Jurkat, Clone E6-1 (cell line): ENCODE results near the gene LDLRAD1.

Experiments used
- DNase-seq: peaks from one replicate; pipeline ENCODE4 v3.0.0-alpha.2; 2011; ENCODE audit warnings: low read depth, low spot score
- H3K4me3 ChIP-seq: 2 replicates; pipeline ENCODE4 v1.5.1; 2011; ENCODE audit warnings: mild to moderate bottlenecking, low read length, control low read depth, moderate library complexity

LDLRAD1 gene

DNA sequence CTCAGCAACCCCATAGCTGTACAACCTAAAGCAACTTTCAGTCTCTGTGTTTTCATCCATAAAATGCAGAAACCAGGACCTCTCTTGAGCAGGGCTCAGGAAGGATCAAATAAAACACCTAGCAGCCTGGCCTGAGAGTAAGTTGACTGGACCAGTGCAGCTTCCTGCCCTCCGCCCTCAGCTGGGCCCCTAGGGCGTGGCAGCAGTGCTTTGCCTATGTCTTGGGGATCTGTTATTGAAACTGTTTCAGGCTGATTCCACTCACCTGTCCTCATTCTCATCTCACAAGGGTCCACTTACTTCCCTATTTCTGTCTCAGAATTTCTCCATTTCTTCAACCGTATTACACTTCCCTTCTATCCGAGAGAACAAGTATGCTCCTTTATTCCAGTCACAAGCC is 54.5 kb downstream of the LDLRAD1 start:
- DNase-seq = no peak
- H3K4me3 ChIP-seq = no peak overlapping the region

DNA sequence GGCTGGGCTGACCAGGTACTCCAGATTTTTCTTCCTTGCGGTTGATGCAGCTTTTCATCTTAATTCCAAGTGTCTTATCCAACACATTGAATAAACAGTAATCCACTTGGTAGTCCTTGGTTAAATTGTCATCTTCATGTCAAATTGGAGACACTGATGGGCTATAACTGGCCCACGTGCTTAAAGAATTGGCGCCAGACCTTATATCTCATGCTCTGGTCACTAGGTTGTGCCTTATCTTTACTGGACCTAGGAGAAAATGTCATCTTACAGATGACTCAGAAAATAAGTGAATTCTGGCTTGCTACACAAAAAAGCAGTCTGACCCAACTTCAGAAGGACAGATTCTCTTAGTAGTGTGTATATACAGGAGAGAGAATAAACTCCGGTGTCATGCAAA is 55.6 kb downstream of the LDLRAD1 start:
- H3K4me3 ChIP-seq = no peak overlapping the region
- no peak for DNase-seq

DNA sequence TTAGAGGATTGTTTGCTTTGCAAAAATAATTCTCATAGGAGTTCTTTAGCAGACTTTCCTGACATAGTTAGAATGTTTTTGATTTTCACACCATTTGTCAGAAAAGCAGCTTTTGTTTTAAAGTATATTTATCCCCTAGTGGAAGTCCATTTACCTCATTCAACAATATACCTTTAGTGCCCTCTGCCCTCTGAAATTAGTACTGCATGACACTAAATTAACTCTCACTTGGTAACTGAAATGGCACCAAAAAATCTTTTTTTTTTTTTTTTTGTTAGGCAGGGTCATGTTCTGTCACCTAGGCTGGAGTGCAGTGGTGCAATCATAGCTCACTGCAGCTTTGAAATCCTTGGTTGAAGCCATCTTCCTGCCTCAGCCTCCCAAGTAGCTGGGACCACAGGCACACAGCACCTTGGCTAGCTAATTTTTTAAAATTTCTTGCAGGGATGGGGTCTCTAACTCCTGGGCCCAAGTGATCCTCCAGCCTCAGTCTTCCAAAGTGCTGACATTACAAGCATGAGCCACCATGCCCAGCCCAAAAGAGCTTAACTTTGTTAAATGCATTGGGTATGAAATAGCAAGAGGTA is 58.2 kb downstream of the LDLRAD1 start:
- no peak overlapping the region for H3K4me3 ChIP-seq
- DNase-seq = peak; percentile 55
